GM10248 (cell line): ENCODE data around the gene PSMB3.

Experiments used
- CTCF ChIA-PET: fragments of 300-600 bp; sonication (Branson Sonifier 250); formaldehyde crosslinking; extraction: SDS; loops from one replicate; lab custom pipeline; 2021; ENCODE audit warnings: antibody characterized with exemption; lab: Yijun Ruan, JAX
- POLR2A ChIA-PET: fragments of 350-650 bp; sonication (Branson Sonifier 250); formaldehyde crosslinking; extraction: SDS; loops from one replicate; lab custom pipeline; 2020; ENCODE audit warnings: antibody characterized with exemption; lab: Yijun Ruan, JAX
- DNase-seq: peaks from one replicate; pipeline ENCODE4 v3.0.0; 2012; ENCODE audit errors: extremely low spot score
- TF ChIP-seq, protein P1 (sequence below): IDR thresholded peaks from 2 replicates; pipeline ENCODE4 v1.5.1; 2012; ENCODE audit warnings: mild to moderate bottlenecking, low read depth; ENCODE audit errors: extremely low read depth, missing control alignments, control extremely low read depth

PSMB3 gene

DNA sequence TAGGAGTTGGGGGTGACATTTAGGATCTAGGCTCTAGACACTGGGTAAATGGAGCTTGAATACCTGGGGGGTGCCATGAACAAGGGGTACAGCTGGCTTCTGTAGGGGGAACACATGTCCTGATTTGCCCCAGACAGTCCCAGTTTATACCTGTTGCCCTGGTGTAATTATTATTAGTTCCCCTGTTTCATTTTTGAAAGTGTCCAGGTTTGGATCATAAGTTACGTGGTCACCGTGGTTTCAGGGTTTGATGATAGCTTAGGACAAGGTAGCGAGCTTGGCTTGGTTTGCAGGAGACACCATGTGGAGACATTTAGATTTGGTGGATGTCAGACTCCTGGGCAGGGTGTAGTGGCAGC lies 42.0 kb upstream of the PSMB3 start:
- CTCF ChIA-PET, result interaction anchor here (0.7 to 5.1 kb wide), 8 partner anchors 10 to 43 kb away, joined by 3 to 35 read pairs (median 4); no protein-coding TSS in a partner anchor
- TF ChIP-seq, protein P1, sequence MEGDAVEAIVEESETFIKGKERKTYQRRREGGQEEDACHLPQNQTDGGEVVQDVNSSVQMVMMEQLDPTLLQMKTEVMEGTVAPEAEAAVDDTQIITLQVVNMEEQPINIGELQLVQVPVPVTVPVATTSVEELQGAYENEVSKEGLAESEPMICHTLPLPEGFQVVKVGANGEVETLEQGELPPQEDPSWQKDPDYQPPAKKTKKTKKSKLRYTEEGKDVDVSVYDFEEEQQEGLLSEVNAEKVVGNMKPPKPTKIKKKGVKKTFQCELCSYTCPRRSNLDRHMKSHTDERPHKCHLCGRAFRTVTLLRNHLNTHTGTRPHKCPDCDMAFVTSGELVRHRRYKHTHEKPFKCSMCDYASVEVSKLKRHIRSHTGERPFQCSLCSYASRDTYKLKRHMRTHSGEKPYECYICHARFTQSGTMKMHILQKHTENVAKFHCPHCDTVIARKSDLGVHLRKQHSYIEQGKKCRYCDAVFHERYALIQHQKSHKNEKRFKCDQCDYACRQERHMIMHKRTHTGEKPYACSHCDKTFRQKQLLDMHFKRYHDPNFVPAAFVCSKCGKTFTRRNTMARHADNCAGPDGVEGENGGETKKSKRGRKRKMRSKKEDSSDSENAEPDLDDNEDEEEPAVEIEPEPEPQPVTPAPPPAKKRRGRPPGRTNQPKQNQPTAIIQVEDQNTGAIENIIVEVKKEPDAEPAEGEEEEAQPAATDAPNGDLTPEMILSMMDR, result no peak
- DNase-seq, result no peak
- POLR2A ChIA-PET, result no interaction called here

DNA sequence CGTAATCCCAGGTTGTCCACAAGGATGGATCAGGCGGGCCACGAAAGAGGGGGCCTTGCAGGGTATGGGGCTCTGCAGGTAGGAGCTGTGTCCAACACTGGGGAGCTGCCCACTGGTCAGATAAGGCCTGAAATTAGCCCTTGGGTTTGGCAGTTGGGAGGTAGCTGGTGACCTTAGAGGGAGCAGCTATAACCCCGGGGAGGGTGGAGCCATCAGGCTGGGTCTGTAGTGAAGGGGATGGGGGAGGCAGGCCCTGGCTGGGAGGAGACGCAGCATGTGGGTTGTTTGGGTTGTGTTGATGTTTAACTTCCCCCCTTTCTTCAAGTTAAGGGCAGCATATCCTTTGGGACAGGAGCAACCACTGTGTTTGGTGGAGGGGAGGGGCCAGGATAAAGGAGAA lies 41.6 kb upstream of the PSMB3 start:
- no peak for DNase-seq
- ChIA-PET POLR2A (no interaction called here), CTCF (interaction anchor here (0.7 to 5.1 kb wide), 9 partner anchors 10 to 43 kb away, joined by 3 to 35 read pairs (median 3); no protein-coding TSS in a partner anchor)
- TF ChIP-seq, protein P1, result no peak

DNA sequence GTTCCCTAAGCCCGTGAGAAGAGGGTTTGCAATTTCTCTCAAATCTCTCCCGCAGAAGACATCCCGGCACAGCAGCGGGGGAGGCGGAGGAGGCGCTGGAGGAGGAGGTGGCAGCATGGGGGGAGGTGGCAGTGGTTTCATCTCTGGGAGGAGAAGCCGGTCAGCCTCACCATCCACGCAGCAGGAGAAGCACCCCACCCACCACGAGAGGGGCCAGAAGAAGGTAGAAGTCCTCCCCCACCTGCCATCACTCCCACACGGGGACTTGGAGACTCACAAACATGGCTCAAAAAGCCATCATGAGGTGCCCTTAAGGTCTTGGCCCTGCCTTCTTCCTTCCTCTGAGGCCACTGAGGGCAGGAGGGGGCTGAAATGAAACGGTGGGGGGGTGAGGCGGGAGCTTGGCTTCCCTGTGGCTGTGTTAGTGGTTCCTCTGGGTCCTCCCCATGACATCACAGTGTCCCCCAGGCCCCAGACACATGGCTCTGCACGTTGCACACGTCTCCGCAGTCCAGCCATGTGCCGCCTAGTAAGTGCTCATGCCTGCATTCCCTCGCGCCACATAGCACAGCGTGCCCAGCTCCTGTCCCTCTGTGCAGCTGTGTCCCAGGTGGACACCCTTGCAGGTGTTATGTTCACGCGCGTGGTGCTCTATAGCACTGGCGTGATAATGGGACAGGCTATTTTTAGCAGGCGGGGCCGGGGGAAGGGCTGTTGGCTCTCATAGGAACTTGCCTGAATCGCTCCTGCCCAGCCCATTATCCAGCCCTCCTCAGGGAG lies 40.6 kb upstream of the PSMB3 start:
- ChIA-PET POLR2A (interaction anchor here (0.6 kb wide), 1 partner anchor 15 kb away, joined by 4 read pairs; no protein-coding TSS in a partner anchor), CTCF (interaction anchor here (1.5 kb wide), 1 partner anchor 10 kb away, joined by 3 read pairs; no protein-coding TSS in a partner anchor)

DNA sequence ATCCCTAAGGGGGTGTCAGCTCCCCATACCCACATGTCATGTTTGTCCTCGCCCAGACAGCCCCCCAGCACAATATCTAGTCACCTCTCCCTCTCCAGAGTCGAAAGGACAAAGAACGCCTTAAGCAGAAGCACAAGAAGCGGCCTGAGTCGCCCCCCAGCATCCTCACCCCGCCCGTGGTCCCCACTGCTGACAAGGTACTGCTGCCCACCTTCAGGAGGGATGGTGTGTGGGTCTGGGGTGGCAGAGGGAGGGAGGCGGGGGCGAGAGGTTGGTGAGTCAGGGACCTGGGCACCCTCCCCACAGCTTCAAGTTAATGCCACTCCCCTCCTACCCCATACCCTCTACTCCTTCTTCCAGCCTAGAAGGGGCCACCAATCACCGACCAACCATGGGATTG lies 39.9 kb upstream of the PSMB3 start:
- no peak for DNase-seq
- POLR2A ChIA-PET, result interaction anchor here (0.6 kb wide), 1 partner anchor 14 kb away, joined by 4 read pairs; no protein-coding TSS in a partner anchor
- CTCF ChIA-PET, result no interaction called here
- TF ChIP-seq, protein P1, result no peak

More for the DNA sequence above, 40.6 kb upstream of the PSMB3 start:
- no peak for DNase-seq
- TF ChIP-seq, protein P1, result no peak

DNA sequence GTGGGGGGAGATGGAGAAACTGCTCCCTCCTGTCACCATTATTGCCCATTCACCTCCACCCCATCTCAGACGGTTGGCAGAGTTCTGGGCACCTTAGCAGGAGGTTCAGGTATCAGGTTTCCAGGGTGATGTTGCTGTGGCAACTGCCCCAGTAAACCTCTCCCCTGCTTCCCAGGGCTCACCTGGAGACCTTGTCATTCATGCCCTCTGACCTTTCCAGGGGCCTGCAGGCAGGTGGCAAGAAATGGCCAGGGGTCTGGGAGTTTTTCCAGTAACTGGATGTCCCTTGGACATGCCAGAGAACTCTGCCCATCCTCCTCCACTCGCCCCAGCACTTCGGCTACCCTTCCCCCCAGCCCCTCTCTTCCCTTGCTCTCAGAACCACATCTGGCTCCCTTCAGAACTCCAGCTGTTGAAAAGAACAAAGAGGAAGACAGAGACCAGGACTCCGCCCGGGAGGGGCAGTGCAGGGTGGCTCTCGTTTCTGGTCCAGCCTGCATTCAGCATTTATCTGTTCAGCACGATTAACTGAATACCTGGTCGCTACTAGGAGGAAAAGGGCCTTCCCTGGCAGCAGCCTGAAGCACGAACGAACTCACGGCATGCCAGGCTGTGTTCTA lies 39.0 kb upstream of the PSMB3 start:
- POLR2A ChIA-PET, result no interaction called here
- TF ChIP-seq, protein P1, result no peak

DNA sequence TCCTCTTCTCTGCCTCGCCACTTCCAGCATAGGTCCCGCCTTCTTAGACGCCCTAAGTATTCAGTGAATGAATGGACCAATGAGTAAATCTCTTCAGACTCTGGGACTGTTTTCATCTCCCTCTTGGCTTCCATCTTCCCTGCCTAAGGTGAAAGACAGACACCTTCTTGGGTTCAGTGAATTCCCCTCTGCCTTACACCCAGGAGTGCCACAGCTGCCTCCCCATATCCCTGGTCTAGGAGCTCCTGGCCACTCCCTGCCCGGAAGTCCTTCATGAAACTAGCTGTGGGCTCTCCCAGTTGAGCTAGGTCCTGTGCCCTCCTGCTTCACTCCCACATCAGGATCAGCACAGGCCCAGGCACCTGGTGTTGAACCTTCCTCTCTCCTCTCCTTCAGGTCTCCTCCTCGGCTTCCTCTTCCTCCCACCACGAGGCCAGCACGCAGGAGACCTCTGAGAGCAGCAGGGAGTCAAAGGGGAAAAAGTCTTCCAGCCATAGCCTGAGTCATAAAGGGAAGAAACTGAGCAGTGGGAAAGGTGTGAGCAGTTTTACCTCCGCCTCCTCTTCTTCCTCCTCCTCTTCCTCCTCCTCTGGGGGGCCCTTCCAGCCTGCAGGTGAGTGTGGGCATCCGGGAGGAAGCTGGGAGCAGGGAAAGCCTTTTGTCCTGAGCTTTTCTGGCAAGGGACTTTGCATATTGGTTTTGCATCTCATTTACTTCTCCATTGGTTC lies 37.2 kb upstream of the PSMB3 start:
- TF ChIP-seq, protein P1, result no peak
- POLR2A ChIA-PET, result no interaction called here
- DNase-seq, result no peak
- CTCF ChIA-PET, result interaction anchor here (0.9 to 4.1 kb wide), 6 partner anchors 10 to 48 kb away, joined by 3 to 23 read pairs (median 6); partner anchors contain the start of genes CISD3 and MLLT6

More for the DNA sequence above, 39.0 kb upstream of the PSMB3 start:
- no peak for DNase-seq
- CTCF ChIA-PET, result interaction anchor here (4.1 kb wide), 1 partner anchor 8 kb away, joined by 18 read pairs; the partner anchor contains the start of gene MLLT6
